ENCODE measurements around the gene C8B. TPM values are rescaled to one million over a fixed set of nuclear protein-coding genes. Genes with fewer than 3 reads are reported as not detected.

C8B gene
- total RNA-seq, 1 experiment from 2014 or later: 0.10 TPM

GRCh38 chr1:56986397-56986796 is 20.6 kb upstream of the C8B start:
- TF ChIP-seq CEBPB (IDR thresholded peaks at IDR 0.05; ENCODE audit: low read depth): no peak
- no peak for TF ChIP-seq SP1 (IDR thresholded peaks at IDR 0.05; ENCODE audit: low read depth)
- no peak for TF ChIP-seq ATF3 (IDR thresholded peaks at IDR 0.05)
- TF ChIP-seq SIN3A (IDR thresholded peaks at IDR 0.05; ENCODE audit: low read depth): no peak
- ChIA-PET CTCF (no interaction called here), RAD21 (ENCODE audit: low non-redundant PET in 1 of 2, low total read pairs in 2 of 2, uncharacterized antibody in 2 of 2, unreplicated experiment in 2 of 2) (no interaction called here), POLR2A (no interaction called here)
- no peak overlapping the region for H3K27ac ChIP-seq (ENCODE audit: low read depth, low read length)
- H4K20me1 ChIP-seq (ENCODE audit: insufficient read depth): no peaks in the 10 kb centered on the region
- ATAC-seq (no peak), DNase-seq (ENCODE audit: low read depth, low spot score) (no peak)
- no peaks in the 10 kb centered on the region for H3K79me2 ChIP-seq (ENCODE audit: insufficient read depth, low read length)
- H3K9me3 ChIP-seq (ENCODE audit: control insufficient read depth in 1 of 2, insufficient read depth in 1 of 2, low read depth in 1 of 2, low read length in 2 of 2): no peaks in the 10 kb centered on the region
- no peaks in the 10 kb centered on the region for H3K36me3 ChIP-seq (ENCODE audit: control insufficient read depth in 1 of 2, insufficient read depth in 2 of 2, low read length in 2 of 2)
- H3K4me1 ChIP-seq (ENCODE audit: control insufficient read depth in 1 of 2, insufficient read depth in 2 of 2, low read length in 2 of 2): no peaks in the 10 kb centered on the region
- H3K27me3 ChIP-seq (ENCODE audit: insufficient read depth, low read length): peaks cover 33% of the 10 kb centered on the region
- no TSS peak for BruUV-seq (replicated peaks)
- H3K4me3 ChIP-seq (replicated peaks in 1 of 2; ENCODE audit: low read depth in 1 of 2, low read length in 2 of 2): no peak overlapping the region
- H2AFZ ChIP-seq (ENCODE audit: low read depth, low read length, poor library complexity, severe bottlenecking): no peak overlapping the region
- no peak overlapping the region for H3K9ac ChIP-seq (ENCODE audit: low read length)
- H3K4me2 ChIP-seq (ENCODE audit: low read length): no peak overlapping the region
- H3K9me2 ChIP-seq (ENCODE audit: insufficient read depth): no peaks in the 10 kb centered on the region
- intact Hi-C loops (cut with micrococcal nuclease): no loop called here

GRCh38 chr1:56985857-56986256 is 20.0 kb upstream of the C8B start:
- TF ChIP-seq MAX (IDR thresholded peaks at IDR 0.05): no peak
- H3K9me3 ChIP-seq (ENCODE audit: control insufficient read depth in 1 of 2, insufficient read depth in 1 of 2, low read depth in 1 of 2, low read length in 2 of 2): no peaks in the 10 kb centered on the region
- H3K9ac ChIP-seq (ENCODE audit: low read length): no peak overlapping the region
- no peak for DNase-seq (ENCODE audit: low read depth, low spot score)
- H3K79me2 ChIP-seq (ENCODE audit: insufficient read depth, low read length): no peaks in the 10 kb centered on the region
- H3K4me3 ChIP-seq (replicated peaks in 1 of 2; ENCODE audit: low read depth in 1 of 2, low read length in 2 of 2): no peak overlapping the region
- no peak overlapping the region for H3K4me2 ChIP-seq (ENCODE audit: low read length)
- ATAC-seq: no peak
- RAD21 ChIA-PET (ENCODE audit: low non-redundant PET in 1 of 2, low total read pairs in 2 of 2, uncharacterized antibody in 2 of 2, unreplicated experiment in 2 of 2): no interaction called here
- intact Hi-C loops (cut with micrococcal nuclease): no loop called here
- no peak overlapping the region for H2AFZ ChIP-seq (ENCODE audit: low read depth, low read length, poor library complexity, severe bottlenecking)
- POLR2A ChIA-PET: no interaction called here
- CTCF ChIA-PET: no interaction called here
- H4K20me1 ChIP-seq (ENCODE audit: insufficient read depth): no peaks in the 10 kb centered on the region
- H3K27ac ChIP-seq (ENCODE audit: low read depth, low read length): no peak overlapping the region
- BruUV-seq (replicated peaks): no TSS peak
- H3K9me2 ChIP-seq (ENCODE audit: insufficient read depth): no peaks in the 10 kb centered on the region
- H3K27me3 ChIP-seq (ENCODE audit: insufficient read depth, low read length): peaks cover 36% of the 10 kb centered on the region
- no peaks in the 10 kb centered on the region for H3K4me1 ChIP-seq (ENCODE audit: control insufficient read depth in 1 of 2, insufficient read depth in 2 of 2, low read length in 2 of 2)
- no peaks in the 10 kb centered on the region for H3K36me3 ChIP-seq (ENCODE audit: control insufficient read depth in 1 of 2, insufficient read depth in 2 of 2, low read length in 2 of 2)
